GM13976 (cell line): ENCODE measurements around the gene JPH3.

Experiments used
- DNase-seq: peaks from one replicate; pipeline ENCODE4 v3.0.0; 2012; ENCODE audit warnings: low spot score
- CTCF ChIP-seq: IDR thresholded peaks from 2 replicates; pipeline ENCODE4 v1.5.1; 2012; ENCODE audit warnings: borderline replicate concordance, mild to moderate bottlenecking; ENCODE audit not compliant: insufficient read depth; ENCODE audit errors: extremely low read depth, missing control alignments, control extremely low read depth
- in situ Hi-C: fragments of 300-500 bp; cut with MboI; formaldehyde crosslinking; loops from one replicate; pipeline ENCODE4 v1.12.0; 2022; ENCODE audit warnings: low sequenced_read_pairs, mixed read lengths, inconsistent platforms; ENCODE audit not compliant: unreplicated experiment

JPH3 gene

GRCh38 chr16:87628246-87628923, 26.1 kb downstream of the JPH3 start:
- in situ Hi-C loops: no loop called here
- no peak for TF ChIP-seq CTCF
- DNase-seq: no peak

GRCh38 chr16:87628940-87629339, 26.6 kb downstream of the JPH3 start:
- TF ChIP-seq CTCF: no peak
- DNase-seq: no peak
- in situ Hi-C loops: no loop called here

GRCh38 chr16:87631067-87631466, 28.8 kb downstream of the JPH3 start:
- DNase-seq: no peak
- in situ Hi-C loops: no loop called here
- TF ChIP-seq CTCF: no peak

- no peak for DNase-seq
- no peak for TF ChIP-seq CTCF
- in situ Hi-C loops: no loop called here
Observed at GRCh38 chr16:87634411-87634810, 32.1 kb downstream of the JPH3 start.

- in situ Hi-C loops: no loop called here
- peak; percentile 74 for TF ChIP-seq CTCF
- DNase-seq: peak; percentile 85
Observed at GRCh38 chr16:87635541-87636049, 33.3 kb downstream of the JPH3 start.

GRCh38 chr16:87636050-87636684, 33.9 kb downstream of the JPH3 start:
- TF ChIP-seq CTCF: peak; percentile 62
- peak; percentile 91 for DNase-seq
- in situ Hi-C loops: no loop called here
